Amniotic epithelial cell (primary cell): ENCODE data around the gene TLK2.

Source experiments
- DNase-seq: peaks from one replicate; pipeline ENCODE4 v3.0.0-alpha.2; 2010; ENCODE audit warnings: low read depth

TLK2 gene

DNA sequence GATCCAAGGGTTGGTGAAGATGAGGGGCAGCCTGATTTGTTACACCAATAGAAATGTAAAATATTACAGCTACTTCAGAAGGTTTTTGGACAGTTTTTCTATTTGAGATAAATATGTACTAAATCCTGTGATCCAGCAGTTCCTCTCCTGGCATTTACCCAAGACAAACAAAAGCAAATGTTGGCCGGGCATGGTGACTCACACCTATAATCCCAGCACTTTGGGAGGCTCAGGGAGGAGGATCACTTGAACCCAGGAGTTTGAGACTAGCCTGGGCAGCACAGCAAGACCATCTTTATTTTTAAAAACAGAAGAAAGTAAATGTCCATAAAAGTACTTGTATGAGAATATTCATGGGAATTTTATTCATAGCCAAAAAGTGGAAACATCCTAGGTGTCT is 84.0 kb downstream of the TLK2 start:
- peak; percentile 69 for DNase-seq

DNA sequence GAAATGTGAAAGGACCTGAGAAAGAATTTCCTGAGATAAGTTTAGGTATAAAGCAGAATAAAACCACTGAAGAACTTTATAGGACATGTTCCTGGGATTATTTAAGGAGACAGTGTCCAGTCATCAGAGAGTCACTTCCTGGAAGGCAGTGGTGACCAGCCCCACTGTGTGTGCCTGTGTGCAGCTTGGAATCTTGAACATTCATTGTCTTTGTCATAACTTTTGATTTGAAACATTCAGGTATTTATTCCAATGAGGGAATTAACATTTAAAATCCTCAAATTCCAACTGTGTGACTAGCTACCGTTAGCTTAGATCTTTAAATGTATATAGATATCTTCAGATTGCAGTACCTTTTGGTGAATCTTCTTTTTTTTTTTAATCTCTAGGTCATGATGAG is 87.2 kb downstream of the TLK2 start:
- DNase-seq, result peak; percentile 23

DNA sequence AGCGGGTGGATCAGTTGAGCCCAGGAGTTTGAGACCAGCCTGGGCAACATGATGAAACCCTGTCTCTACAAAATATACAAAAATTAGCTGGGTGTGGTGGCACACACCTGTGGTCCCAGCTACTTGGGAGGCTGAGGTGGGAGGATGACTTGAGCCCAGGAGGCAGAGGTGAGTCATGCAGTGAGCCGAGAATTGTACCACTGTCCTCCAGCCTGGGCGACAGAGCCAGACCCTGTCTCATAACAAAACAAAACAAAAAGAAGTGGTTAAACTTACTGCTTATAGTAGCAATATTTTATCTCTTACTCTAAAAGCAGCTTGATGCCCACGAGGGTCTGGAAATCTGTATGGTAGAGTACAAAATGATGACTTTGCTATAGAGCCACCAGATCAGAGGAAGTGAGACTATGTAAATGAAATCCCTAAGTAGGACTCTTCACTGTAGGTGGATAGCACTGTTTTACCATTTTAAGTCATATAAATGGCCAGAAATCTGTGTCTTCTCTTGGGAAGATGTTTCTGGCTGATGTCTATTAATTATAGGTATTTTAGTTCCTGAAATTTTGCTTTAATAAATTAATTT is 88.5 kb downstream of the TLK2 start:
- no peak for DNase-seq

DNA sequence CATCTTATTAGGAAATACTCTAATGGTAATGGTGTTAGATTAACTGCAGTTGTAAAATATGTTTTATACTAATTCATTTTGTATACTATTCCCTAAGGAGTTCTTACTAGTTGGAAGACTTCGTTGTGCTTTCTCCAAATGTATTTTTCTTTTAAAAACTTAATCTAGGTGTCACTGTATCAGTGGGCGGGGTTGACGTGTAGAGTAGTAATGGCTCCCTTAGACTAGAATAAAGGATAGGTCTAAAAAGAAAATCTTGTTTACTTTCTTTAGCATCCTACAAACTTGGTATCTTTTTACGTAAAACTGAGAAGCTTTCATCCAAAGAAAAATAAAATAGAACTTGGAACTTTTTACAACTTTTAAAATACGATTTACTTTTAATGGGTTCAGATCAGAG is 93.9 kb downstream of the TLK2 start:
- no peak for DNase-seq

DNA sequence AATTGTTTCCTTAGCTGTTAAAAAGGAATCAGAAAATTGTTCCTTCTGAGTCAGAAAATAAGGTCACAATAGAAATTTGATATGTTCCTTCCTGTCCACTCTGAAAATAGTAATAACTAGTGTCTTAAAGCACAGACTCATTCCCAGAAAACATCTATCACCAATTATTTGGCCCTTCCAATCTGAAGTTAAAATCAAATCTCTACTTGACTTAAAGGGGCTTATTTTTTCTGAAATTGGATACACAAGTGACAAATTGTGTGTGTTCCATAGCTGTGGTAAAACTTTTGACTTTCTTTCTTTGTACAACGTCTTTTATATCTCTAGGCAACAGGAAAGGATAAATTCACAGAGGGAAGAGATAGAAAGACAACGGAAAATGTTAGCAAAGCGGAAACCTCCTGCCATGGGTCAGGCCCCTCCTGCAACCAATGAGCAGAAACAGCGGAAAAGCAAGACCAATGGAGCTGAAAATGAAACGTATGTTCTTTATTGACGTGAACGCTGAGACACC is 94.3 kb downstream of the TLK2 start:
- DNase-seq, result no peak

DNA sequence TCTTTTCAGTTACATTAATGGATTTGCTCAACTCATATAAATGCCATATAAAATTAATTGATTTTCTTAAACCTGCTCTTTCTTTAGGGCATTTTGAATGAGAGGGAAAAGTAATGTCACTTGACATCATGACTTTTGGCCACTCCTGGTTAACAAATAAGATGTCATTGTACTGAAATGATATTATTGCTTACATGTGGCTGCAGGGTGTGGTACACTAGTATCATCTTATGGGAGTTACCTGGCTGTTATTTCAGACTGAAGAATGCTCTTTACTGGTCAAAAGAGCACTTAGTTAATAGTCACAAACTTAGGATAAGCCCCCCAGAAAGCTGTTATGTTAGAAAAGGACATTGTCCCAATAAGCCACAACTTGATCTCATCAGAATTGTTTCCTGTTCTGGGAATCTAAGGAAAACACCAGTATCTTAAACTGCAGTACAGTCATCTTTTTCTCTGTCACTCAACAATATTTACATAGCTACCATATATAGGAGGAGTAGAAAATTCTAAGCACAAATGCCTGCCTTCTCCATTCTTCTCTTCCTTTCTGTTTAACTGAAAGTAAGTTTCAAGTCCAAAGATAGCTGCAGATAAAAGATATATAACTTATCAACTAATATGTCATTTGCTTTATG is 95.0 kb downstream of the TLK2 start:
- no peak for DNase-seq

DNA sequence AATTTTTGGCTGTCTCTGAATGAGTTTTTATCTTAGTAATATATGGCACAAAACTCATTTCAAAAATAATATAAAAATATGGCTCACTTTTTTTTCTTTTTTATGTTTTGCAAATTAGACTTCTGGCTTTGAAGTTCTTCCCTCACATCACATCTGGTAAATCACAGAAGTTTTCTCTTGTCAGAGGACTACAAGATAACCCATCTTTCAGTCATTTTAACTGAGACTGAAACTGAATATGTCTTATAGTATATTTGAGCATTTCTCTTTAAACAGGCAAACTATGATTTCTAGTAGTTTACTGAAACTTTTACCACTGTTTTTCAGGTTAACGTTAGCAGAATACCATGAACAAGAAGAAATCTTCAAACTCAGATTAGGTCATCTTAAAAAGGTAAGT is 97.8 kb downstream of the TLK2 start:
- DNase-seq, result no peak

DNA sequence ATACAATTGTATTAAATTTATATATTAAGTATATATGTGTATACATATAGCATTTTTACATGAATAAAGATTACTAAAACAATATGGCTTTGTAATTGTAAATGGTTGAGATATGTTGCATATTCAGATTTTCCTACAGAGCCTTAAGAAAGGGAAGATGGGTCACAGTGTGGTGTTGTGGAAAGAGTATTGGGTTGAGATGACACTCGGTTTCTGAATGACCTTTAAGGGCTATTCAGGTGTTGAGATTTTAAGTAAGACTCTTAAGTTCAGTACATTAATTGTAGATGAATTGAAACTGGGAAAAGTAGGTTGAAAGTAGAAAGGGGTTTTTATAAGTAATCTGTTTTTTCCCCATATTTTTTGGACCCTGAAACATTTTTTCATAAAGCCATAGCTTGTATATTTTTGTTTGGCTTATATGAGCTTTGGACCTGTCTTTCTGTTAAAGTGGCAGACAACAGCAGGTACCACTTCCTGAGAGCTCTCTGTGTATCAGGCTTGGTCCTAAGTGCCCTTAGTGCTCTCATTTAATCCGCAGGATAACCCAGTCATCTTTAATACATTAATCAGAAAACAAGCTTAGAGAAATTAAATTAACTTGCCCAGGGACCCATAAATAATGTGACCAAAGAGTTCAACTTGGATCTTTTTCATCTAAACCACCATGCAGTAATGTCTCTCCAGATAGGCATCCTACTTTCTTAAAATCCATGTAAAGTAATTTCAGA is 100.3 kb downstream of the TLK2 start:
- no peak for DNase-seq

DNA sequence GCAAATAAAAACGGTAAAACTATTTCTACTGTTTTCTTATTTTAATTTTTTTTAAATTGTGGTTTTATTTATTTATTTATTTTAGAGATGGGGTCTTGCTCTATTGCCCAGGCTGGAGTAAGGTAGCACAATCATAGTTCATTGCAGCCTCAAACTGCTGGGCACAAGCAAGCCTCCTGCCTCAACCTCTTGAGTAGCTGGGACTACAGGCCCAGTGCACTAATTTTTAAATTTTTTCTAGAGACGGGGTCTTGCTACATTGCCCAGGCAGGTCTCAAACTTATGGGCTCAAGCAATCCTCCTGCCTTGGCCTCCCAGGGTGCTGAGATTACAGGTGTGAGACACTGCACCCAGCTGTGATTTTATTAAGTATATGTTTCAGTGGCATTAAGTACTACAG is 102.3 kb downstream of the TLK2 start:
- no peak for DNase-seq

DNA sequence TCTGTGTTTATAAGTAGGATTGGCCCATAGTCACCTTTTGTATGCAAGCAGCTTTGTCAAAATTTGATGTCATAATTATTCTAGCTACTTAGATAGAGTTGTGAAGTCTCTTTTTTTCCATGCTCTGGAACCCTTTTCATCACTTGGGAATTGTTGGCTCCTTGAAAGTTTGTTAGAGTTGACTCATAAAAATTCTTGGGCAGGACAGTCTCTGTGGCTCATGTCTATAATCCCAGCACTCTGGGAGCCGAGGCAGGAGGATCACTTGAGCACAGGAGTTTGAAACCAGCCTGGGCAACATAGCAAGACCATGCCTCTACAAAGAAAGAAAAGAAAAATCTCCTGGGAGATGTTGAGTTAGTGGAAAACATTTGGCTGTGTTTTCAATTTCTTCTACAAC is 103.1 kb downstream of the TLK2 start:
- DNase-seq, result peak; percentile 23

DNA sequence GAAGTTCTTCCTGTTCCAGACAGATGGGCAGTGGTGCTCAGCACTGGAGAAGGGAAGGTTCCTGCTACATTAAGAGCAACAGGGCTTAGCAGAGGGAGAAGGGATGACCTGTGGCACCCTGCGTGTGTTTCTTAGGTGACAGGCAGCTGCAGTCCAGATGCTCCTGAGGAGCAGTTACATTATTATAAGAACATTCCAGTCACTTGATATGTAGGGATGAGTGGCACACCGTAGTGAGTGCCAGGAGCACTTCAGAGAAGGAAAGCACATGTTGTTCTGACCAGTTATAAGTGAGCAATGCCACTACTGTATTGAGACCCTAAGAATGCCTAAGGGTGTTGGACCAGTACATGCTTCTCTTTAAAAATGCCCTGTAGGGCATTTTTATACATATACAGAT is 108.9 kb downstream of the TLK2 start:
- DNase-seq, result no peak

DNA sequence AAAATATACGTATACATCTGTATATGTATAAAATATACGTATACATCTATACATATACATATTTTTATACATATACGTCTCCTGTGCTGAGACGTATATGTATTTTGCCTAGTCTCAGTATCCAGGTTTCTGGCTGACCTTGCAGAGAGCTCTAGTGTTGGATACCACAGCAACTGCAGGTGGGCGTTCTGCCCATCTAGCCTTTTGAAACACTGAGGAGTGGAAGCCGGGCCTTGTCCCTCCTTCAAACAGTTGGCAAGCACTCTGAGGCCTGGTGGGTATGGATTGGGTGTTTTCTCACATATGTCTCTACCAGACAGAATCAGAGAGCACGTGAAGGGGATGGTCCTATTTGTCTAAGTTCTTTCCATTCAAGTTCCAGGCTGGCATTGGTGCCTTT is 109.5 kb downstream of the TLK2 start:
- DNase-seq, result no peak

DNA sequence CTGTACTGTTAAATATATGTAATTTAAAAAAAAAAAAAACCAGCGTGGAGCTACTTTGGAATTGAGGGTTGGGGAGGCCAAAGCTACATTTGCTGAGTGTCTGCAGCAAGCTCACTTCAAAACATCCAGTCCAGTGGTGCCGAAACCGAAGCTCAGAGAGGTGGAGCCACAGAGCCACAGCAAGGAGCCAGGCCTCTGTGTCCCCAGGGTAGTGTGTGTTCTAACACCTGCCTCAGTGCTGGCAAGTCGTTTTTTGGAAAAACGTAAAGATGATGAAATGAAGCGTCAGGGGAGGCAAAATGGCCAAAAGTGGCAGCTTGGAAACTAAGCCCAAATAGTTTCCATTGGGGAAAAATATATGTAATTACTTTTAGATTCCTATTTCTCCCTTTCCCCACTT is 112.7 kb downstream of the TLK2 start:
- no peak for DNase-seq

DNA sequence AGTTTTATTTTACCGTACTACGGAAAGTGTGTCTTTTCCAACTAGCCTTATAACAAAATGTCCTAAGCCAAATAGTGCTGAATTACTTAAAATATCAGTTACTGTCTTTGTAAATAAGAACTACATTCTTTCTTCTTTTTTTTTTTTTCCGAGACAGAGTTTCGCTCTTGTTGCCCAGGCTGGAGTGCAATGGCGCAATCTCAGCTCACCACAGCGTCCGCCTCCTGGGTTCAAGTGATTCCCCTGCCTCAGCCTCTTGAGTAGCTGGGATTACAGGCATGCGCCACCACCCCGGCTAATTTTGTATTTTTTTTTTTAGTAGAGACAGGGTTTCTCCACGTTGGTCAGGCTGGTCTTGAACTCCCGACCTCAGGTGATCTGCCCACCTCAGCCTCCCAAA is 113.2 kb downstream of the TLK2 start:
- peak; percentile 37 for DNase-seq

DNA sequence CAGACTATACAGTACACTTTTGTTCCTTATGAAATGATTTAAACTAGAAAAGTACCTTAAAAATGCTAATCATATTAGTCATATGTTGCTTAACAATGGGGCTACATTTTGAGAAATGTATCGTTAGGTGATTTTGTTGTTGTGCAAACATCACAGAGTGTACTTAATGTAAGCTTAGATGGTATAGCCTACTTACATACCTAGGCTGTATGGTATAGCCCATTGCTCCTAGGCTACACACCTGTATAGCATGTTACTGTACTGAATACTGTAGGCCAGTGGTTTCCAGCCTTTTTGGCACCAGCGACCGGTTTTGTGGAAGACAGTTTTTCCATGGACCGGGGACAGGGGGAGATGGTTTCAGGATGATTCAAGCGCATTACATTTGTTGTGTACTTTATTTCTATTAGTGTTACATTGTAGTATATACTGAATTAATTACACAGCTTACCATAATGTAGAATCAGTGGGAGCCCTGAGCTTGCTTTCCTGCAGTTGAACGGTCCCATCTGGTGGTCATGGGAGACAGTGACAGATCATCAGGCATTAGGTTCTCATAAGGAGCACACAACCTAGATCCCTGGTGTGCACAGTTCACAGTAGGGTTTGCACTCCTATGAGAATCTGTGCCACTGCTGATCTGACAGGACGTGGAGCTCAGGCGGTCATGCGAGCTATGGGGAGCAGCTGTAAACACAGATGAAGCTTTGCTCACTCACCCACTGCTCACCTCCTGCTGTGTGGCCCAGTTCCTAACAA is 113.9 kb downstream of the TLK2 start:
- peak; percentile 62 for DNase-seq

DNA sequence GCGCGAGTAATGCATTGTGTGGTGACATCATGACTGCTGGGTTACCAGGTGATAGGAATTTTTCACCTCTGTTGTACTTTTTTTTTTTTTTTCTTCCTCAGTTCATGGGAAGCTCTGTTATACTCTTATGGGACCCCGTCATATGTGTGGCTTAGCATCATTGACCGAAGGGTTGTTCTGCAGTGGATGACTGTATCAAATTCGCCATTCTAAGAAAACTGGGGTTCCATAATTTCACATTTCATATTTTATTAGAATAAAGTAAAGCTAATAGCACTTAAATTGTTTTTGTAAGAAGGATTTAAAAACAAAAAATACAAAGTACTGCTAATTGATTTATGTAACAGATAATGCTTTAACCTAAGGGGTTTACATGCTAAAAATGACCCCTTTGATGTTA is 116.9 kb downstream of the TLK2 start:
- DNase-seq, result no peak

DNA sequence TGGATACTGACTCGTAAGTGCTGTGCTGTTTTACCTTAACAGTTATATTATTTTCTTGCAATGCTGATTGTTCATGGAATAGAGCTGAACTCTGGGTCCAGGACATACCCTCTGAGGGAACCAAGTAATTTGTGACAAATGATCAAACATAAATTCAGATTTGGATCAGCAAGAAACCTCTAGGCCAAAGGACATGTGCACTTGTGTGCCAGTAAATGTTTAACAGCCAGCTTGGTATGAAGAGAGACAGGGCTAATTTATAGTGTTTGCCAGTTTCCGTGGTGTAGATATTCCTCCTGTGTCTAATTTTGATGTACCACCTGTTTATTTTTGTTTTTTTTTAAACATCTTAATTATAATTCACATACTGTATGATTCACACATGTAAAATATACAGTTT is 118.0 kb downstream of the TLK2 start:
- no peak for DNase-seq

DNA sequence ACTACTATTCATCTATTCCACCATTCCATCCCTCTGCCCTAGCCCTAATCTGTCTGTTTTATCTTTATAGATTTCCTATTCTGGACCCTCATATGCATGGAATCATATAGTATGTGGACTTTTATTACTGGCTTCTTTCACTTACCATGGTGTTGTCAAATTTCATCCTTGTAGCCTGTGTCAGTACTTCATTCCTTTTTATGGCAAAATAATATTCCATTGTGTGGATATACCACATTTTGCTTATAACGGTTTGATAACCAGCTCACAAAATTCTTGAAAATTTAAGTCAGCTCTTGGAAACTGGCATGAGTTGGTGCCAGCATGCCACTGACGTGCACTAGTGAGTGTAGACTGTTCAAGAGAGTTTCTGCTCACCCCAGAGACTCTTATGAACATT is 118.5 kb downstream of the TLK2 start:
- DNase-seq, result no peak

DNA sequence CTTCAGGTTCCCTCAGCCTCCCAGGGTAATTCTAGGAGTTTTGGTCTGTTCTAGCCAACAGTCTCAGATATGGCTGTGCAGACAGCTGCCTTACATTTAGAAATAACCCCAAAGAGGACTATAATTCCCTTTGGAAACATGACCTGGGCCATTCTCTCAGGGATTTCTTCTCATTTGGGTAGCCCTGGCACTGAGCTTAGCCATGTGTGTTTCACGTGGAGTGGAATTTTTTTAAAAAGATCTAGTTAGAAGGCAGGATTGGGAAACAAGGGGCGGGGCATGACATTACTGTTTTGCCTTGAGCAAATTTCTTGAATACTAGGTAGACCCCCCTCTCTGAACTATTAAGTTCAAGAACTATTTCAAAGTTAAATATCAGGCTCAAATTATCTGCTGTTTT is 119.3 kb downstream of the TLK2 start:
- peak; percentile 73 for DNase-seq

DNA sequence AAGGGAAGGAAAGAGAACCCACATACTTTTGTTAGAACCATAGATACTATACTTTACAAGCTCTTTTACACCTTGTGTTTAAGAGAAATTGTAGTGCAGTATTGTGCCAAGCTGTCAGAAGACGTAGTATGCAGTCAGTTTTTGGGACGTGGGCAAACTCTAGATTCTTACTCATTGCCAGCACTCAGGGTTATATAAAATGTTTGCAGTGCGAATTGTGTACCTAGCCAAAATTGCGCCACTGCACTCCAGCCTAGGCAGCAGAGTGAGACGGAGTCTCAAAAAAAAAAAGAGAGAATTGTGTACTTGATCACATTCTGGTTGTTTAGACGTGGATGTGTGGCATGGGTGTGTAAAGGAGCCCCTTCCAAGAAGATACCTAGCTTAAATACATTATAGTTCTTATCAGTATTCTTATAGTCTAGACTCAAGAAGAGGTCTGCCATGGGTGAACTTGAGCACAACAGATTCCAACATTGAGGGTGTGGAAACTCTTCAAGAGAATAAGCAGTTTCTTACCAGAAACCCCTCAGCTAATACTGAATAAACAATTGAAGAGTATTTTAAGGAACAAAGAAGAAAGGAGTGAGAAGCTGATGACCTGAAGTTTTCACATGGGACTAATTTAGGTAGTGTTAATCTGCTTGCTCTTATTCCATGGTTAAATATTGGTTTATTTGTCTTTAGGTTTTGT is 121.5 kb downstream of the TLK2 start:
- no peak for DNase-seq

DNA sequence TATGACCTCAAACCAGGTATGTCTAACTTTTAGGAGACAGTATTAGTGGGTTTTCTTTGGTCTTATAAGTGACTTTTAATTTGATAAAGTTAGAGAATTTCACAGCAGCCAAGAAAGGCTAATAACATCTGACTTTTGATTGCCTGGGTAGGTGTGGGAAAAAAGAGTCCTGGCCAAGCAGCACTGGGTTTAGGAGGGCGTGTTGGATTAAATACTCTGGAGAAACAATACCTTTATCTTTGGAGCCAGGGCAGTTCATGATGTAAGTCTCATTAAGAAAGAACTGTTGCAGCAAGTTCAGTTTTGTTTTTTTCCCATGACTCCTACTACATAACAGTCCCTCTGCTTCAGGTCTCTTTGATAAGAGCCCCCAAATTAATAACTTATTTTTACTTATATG is 122.2 kb downstream of the TLK2 start:
- DNase-seq, result peak; percentile 36

DNA sequence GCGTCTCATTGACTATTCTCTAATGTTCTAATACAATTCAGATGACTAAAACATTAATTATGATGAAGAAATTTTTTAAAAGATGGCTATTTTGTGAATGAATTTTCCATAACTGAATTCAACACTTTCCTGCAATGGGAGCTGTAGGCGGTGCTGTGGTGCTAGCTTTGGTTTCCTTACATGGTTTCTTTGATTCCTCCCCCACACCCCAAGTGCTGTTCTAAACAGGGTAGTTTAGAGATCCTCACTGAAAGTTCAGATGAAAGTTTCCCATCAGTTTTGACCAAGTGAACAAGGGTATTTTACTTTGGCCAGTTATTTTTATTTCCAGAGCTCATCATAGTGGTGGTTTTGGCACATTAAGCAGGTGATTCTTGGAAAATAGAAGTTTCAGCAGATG is 122.8 kb downstream of the TLK2 start:
- DNase-seq, result peak; percentile 62
